Rectal smooth muscle tissue (tissue), 1 donor: ENCODE results near the gene NFILZ.
"Not testable (repeated sequence)": the region's sequence is repeated elsewhere in the genome, so short reads cannot be mapped to it uniquely, and the experiment has no call there.

Experiments used
- H3K27ac ChIP-seq: one replicate; pipeline ENCODE4 v1.7.0; 2013; ENCODE audit warnings: low read depth, low read length, inconsistent platforms
- H3K27me3 ChIP-seq: one replicate; pipeline ENCODE4 v1.7.0; 2013; ENCODE audit warnings: low read length; ENCODE audit not compliant: control insufficient read depth, insufficient read depth
- H3K36me3 ChIP-seq: one replicate; pipeline ENCODE4 v1.7.0; 2013; ENCODE audit warnings: low read length; ENCODE audit not compliant: control insufficient read depth, insufficient read depth
- H3K4me1 ChIP-seq: one replicate; pipeline ENCODE4 v1.7.0; 2013; ENCODE audit warnings: low read length; ENCODE audit not compliant: control insufficient read depth, insufficient read depth
- H3K4me3 ChIP-seq: one replicate; pipeline ENCODE4 v1.7.0; 2013; ENCODE audit warnings: low read length
- H3K9ac ChIP-seq: one replicate; pipeline ENCODE4 v1.7.0; 2013; ENCODE audit warnings: low read length

NFILZ gene

GRCh38 chr19:8615813-8616596 lies 14.4 kb upstream of the NFILZ start:
- no peaks in the 10 kb centered on the region for H3K4me1 ChIP-seq
- no peak overlapping the region for H3K4me3 ChIP-seq
- H3K27ac ChIP-seq: no peak overlapping the region
- H3K36me3 ChIP-seq: no peaks in the 10 kb centered on the region
- no peak overlapping the region for H3K9ac ChIP-seq
- no peaks in the 10 kb centered on the region for H3K27me3 ChIP-seq

GRCh38 chr19:8616861-8617260 lies 13.6 kb upstream of the NFILZ start:
- Histone ChIP-seq H3K9ac (no peak overlapping the region), H3K36me3 (no peaks in the 10 kb centered on the region), H3K27ac (no peak overlapping the region), H3K4me3 (no peak overlapping the region), H3K27me3 (no peaks in the 10 kb centered on the region), H3K4me1 (no peaks in the 10 kb centered on the region)

- H3K27me3 ChIP-seq, H3K4me1 ChIP-seq, H3K27ac ChIP-seq, H3K4me3 ChIP-seq, H3K36me3 ChIP-seq, H3K9ac ChIP-seq: not testable (repeated sequence)
Measured at GRCh38 chr19:8617325-8617724, 13.1 kb upstream of the NFILZ start.

GRCh38 chr19:8617984-8618383 lies 12.4 kb upstream of the NFILZ start:
- H3K4me3 ChIP-seq: no peak overlapping the region
- no peaks in the 10 kb centered on the region for H3K27me3 ChIP-seq
- H3K9ac ChIP-seq: no peak overlapping the region
- H3K4me1 ChIP-seq: no peaks in the 10 kb centered on the region
- no peaks in the 10 kb centered on the region for H3K36me3 ChIP-seq
- no peak overlapping the region for H3K27ac ChIP-seq

- no peak overlapping the region for H3K27ac ChIP-seq
- no peak overlapping the region for H3K4me3 ChIP-seq
- H3K9ac ChIP-seq: no peak overlapping the region
- H3K36me3 ChIP-seq: no peaks in the 10 kb centered on the region
- H3K27me3 ChIP-seq: no peaks in the 10 kb centered on the region
- no peaks in the 10 kb centered on the region for H3K4me1 ChIP-seq
Measured at GRCh38 chr19:8618751-8619150, 11.7 kb upstream of the NFILZ start.

- not testable (repeated sequence) for H3K27ac ChIP-seq, H3K27me3 ChIP-seq, H3K4me3 ChIP-seq, H3K9ac ChIP-seq, H3K4me1 ChIP-seq, H3K36me3 ChIP-seq
Measured at GRCh38 chr19:8622886-8623285, 7.5 kb upstream of the NFILZ start.

- Histone ChIP-seq H3K36me3 (no peaks in the 10 kb centered on the region), H3K4me1 (no peaks in the 10 kb centered on the region), H3K27me3 (no peaks in the 10 kb centered on the region), H3K9ac (no peak overlapping the region), H3K4me3 (no peak overlapping the region), H3K27ac (no peak overlapping the region)
Measured at GRCh38 chr19:8626842-8627241, 3.6 kb upstream of the NFILZ start.

- Histone ChIP-seq H3K27me3 (no peaks in the 10 kb centered on the region), H3K4me3 (no peak overlapping the region)
Measured at GRCh38 chr19:8629184-8629583, 1.2 kb upstream of the NFILZ start.

GRCh38 chr19:8630796-8631424 lies 477 bp downstream of the NFILZ start:
- Histone ChIP-seq H3K4me1 (no peaks in the 10 kb centered on the region), H3K27me3 (no peaks in the 10 kb centered on the region), H3K27ac (no peak overlapping the region)

More at GRCh38 chr19:8629184-8629583, 1.2 kb upstream of the NFILZ start:
- H3K9ac ChIP-seq: no peak overlapping the region
- H3K4me1 ChIP-seq: no peaks in the 10 kb centered on the region
- H3K27ac ChIP-seq: no peak overlapping the region
- H3K36me3 ChIP-seq: no peaks in the 10 kb centered on the region

GRCh38 chr19:8631425-8631819 lies 989 bp downstream of the NFILZ start:
- Histone ChIP-seq H3K4me3 (no peak overlapping the region), H3K36me3 (no peaks in the 10 kb centered on the region), H3K27ac (no peak overlapping the region), H3K27me3 (no peaks in the 10 kb centered on the region), H3K4me1 (no peaks in the 10 kb centered on the region), H3K9ac (no peak overlapping the region)

More at GRCh38 chr19:8630796-8631424, 477 bp downstream of the NFILZ start:
- Histone ChIP-seq H3K36me3 (no peaks in the 10 kb centered on the region), H3K9ac (no peak overlapping the region), H3K4me3 (no peak overlapping the region)

GRCh38 chr19:8635422-8635821 lies 5.0 kb downstream of the NFILZ start:
- no peak overlapping the region for H3K27ac ChIP-seq
- no peaks in the 10 kb centered on the region for H3K36me3 ChIP-seq
- H3K4me3 ChIP-seq: no peak overlapping the region
- no peak overlapping the region for H3K9ac ChIP-seq
- no peaks in the 10 kb centered on the region for H3K27me3 ChIP-seq
- H3K4me1 ChIP-seq: no peaks in the 10 kb centered on the region

GRCh38 chr19:8637070-8637469 lies 6.6 kb downstream of the NFILZ start:
- H3K27me3 ChIP-seq, H3K4me3 ChIP-seq, H3K27ac ChIP-seq, H3K36me3 ChIP-seq, H3K4me1 ChIP-seq, H3K9ac ChIP-seq: not testable (repeated sequence)

GRCh38 chr19:8638078-8638619 lies 7.7 kb downstream of the NFILZ start:
- no peaks in the 10 kb centered on the region for H3K4me1 ChIP-seq
- no peaks in the 10 kb centered on the region for H3K36me3 ChIP-seq
- no peak overlapping the region for H3K4me3 ChIP-seq
- H3K27ac ChIP-seq: no peak overlapping the region
- H3K9ac ChIP-seq: no peak overlapping the region
- H3K27me3 ChIP-seq: no peaks in the 10 kb centered on the region
